Ishikawa (cell line): Measurements from ENCODE around the gene DNAH17.
A peak's percentile ranks its signal among the peaks of the same experiment; 100 is the strongest.

Experiments
- CEBPB ChIP-seq: IDR thresholded peaks from 2 replicates; pipeline ENCODE4 v1.6.1; 2012
- CREB1 ChIP-seq: IDR thresholded peaks from 2 replicates; pipeline ENCODE4 v1.6.1; 2012; ENCODE audit warnings: low read depth
- EGR1 ChIP-seq: IDR thresholded peaks from 2 replicates; pipeline ENCODE4 v1.6.1; 2012
- EP300 ChIP-seq: IDR thresholded peaks from 2 replicates; pipeline ENCODE4 v1.6.1; 2012; ENCODE audit warnings: borderline replicate concordance
- NFIC ChIP-seq: IDR thresholded peaks from 2 replicates; pipeline ENCODE4 v1.6.1; 2012
- RAD21 ChIP-seq: IDR thresholded peaks from 2 replicates; pipeline ENCODE4 v1.6.1; 2012; ENCODE audit warnings: low read depth
- TAF1 ChIP-seq: IDR thresholded peaks from 2 replicates; pipeline ENCODE4 v1.6.1; 2012; ENCODE audit warnings: low read depth, mild to moderate bottlenecking
- YY1 ChIP-seq: IDR thresholded peaks from 2 replicates; pipeline ENCODE4 v1.6.1; 2012; ENCODE audit warnings: low read depth
- ZBTB7A ChIP-seq: IDR thresholded peaks from 2 replicates; pipeline ENCODE4 v1.6.1; 2012; ENCODE audit warnings: low read depth
- TF ChIP-seq, protein P1 (sequence below): IDR thresholded peaks from 2 replicates; pipeline ENCODE4 v1.6.1; 2012; ENCODE audit warnings: low read depth, mild to moderate bottlenecking
- TF ChIP-seq, protein P2 (sequence below): IDR thresholded peaks from 2 replicates; pipeline ENCODE4 v1.6.1; 2012

DNA sequence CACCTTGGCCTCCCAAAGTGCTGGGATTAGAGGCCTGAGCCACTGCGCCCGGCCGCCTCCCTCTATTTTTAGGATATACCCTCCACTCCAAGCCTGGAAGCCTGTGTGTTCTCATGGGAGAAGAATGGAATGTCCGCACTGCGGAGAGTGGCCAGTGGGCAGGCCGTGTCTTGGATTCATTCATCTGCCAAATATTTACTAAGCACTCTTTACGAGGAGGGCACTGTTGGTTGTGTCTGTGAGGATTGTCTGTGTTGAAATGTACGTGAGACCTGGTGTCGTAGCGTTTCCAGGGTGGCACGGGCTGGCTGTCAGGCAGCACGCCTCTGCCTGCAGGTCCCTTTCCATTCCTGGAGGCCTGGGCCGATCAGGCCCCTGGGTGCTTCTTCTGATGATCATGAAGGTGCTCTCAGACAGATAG is 179.5 kb downstream of the DNAH17 start:
- TF ChIP-seq EGR1, result no peak
- TF ChIP-seq, protein P1, sequence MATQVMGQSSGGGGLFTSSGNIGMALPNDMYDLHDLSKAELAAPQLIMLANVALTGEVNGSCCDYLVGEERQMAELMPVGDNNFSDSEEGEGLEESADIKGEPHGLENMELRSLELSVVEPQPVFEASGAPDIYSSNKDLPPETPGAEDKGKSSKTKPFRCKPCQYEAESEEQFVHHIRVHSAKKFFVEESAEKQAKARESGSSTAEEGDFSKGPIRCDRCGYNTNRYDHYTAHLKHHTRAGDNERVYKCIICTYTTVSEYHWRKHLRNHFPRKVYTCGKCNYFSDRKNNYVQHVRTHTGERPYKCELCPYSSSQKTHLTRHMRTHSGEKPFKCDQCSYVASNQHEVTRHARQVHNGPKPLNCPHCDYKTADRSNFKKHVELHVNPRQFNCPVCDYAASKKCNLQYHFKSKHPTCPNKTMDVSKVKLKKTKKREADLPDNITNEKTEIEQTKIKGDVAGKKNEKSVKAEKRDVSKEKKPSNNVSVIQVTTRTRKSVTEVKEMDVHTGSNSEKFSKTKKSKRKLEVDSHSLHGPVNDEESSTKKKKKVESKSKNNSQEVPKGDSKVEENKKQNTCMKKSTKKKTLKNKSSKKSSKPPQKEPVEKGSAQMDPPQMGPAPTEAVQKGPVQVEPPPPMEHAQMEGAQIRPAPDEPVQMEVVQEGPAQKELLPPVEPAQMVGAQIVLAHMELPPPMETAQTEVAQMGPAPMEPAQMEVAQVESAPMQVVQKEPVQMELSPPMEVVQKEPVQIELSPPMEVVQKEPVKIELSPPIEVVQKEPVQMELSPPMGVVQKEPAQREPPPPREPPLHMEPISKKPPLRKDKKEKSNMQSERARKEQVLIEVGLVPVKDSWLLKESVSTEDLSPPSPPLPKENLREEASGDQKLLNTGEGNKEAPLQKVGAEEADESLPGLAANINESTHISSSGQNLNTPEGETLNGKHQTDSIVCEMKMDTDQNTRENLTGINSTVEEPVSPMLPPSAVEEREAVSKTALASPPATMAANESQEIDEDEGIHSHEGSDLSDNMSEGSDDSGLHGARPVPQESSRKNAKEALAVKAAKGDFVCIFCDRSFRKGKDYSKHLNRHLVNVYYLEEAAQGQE, result 0 out of 2 replicates have a peak, but pooled peaks have one; percentile 10
- TF ChIP-seq RAD21, result no peak
- no peak for TF ChIP-seq NFIC
- no peak for TF ChIP-seq ZBTB7A
- TF ChIP-seq YY1, result no peak
- no peak for TF ChIP-seq CEBPB
- no peak for TF ChIP-seq EP300
- TF ChIP-seq CREB1, result no peak
- no peak for TF ChIP-seq TAF1
- TF ChIP-seq, protein P2, sequence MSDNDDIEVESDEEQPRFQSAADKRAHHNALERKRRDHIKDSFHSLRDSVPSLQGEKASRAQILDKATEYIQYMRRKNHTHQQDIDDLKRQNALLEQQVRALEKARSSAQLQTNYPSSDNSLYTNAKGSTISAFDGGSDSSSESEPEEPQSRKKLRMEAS, result no peak
